ENCODE data around the gene DSP. TPM values are rescaled to one million over a fixed set of nuclear protein-coding genes. Genes with fewer than 3 reads are reported as not detected.

The DSP gene
- total and polyA plus RNA-seq, 10 of the 15 experiments (the other 5 are each of a cell fraction or from before 2014, with no cell fraction given): under 0.01 to 0.36 (median 0.04) TPM; not detected in 4

GRCh38 chr6:7546383-7546782 lies 4.9 kb downstream of the DSP start:
- intact Hi-C loops (cut with micrococcal nuclease; ENCODE audit: unreplicated experiment) (no loop called here), in situ Hi-C loops (cut with MboI) (no loop called here)
- WGBS (ENCODE audit: insufficient coverage, insufficient replicate concordance, low lambda C conversion rate, missing lambda C conversion rate): 93% methylated on average over 2 of the region's 2 CpGs
- Histone ChIP-seq H3K36me3 (ENCODE audit: control insufficient read depth in 2 of 2, insufficient read depth in 2 of 2, low read length in 1 of 2) (no peaks in the 10 kb centered on the region), H3K79me2 (ENCODE audit: control insufficient read depth, insufficient read depth, low read length) (no peaks in the 10 kb centered on the region), H3K27me3 (replicated peaks in 1 of 2; ENCODE audit: control insufficient read depth in 2 of 2, insufficient read depth in 2 of 2, low read length in 1 of 2) (peaks cover 10 to 16% of the 10 kb centered on the region in 2 experiments), H4K20me1 (ENCODE audit: control insufficient read depth, insufficient read depth) (no peaks in the 10 kb centered on the region), H3K4me1 (ENCODE audit: control insufficient read depth, insufficient read depth, low read length) (no peaks in the 10 kb centered on the region), H3K9me3 (replicated peaks; ENCODE audit: control insufficient read depth, insufficient read depth, low read length) (no peaks in the 10 kb centered on the region), H3K4me2 (ENCODE audit: control insufficient read depth, insufficient read depth) (no peak overlapping the region), H3K4me3 (no peak overlapping the region), H2AFZ (ENCODE audit: control insufficient read depth, low read depth, low read length) (no peak overlapping the region), H3K27ac (ENCODE audit: control insufficient read depth, insufficient read depth) (no peak overlapping the region), H3K9ac (ENCODE audit: control insufficient read depth, insufficient read depth, low read length) (no peak overlapping the region)
- no peak for ATAC-seq
- FAIRE-seq: no peak
- DNase-seq (ENCODE audit: low read depth, low spot score): no peak
- BruUV-seq (replicated peaks): no TSS peak
- CTCF ChIA-PET: interaction anchor here (1.0 to 1.2 kb wide), 2 partner anchors 11 to 66 kb away, joined by 3 read pairs; no protein-coding TSS in a partner anchor
- SMC1A ChIA-PET (ENCODE audit: uncharacterized antibody, unreplicated experiment): interaction anchor here (1.2 kb wide), 1 partner anchor 13 kb away, joined by 4 read pairs; no protein-coding TSS in a partner anchor
- POLR2A ChIA-PET: interaction anchor here (0.6 kb wide), 1 partner anchor 14 kb away, joined by 3 read pairs; no protein-coding TSS in a partner anchor
- RAD21 ChIA-PET (ENCODE audit: unreplicated experiment): no interaction called here
- TF ChIP-seq, protein P1, sequence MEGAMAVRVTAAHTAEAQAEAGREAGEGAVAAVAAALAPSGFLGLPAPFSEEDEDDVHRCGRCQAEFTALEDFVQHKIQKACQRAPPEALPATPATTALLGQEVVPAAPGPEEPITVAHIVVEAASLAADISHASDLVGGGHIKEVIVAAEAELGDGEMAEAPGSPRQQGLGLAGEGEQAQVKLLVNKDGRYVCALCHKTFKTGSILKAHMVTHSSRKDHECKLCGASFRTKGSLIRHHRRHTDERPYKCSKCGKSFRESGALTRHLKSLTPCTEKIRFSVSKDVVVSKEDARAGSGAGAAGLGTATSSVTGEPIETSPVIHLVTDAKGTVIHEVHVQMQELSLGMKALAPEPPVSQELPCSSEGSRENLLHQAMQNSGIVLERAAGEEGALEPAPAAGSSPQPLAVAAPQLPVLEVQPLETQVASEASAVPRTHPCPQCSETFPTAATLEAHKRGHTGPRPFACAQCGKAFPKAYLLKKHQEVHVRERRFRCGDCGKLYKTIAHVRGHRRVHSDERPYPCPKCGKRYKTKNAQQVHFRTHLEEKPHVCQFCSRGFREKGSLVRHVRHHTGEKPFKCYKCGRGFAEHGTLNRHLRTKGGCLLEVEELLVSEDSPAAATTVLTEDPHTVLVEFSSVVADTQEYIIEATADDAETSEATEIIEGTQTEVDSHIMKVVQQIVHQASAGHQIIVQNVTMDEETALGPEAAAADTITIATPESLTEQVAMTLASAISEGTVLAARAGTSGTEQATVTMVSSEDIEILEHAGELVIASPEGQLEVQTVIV (IDR thresholded peaks at IDR 0.05; ENCODE audit: borderline replicate concordance, partially characterized antibody): no peak
- TF ChIP-seq RB1 (IDR thresholded peaks at IDR 0.05; ENCODE audit: borderline replicate concordance): no peak
- TF ChIP-seq NFYA (IDR thresholded peaks at IDR 0.05; ENCODE audit: borderline replicate concordance, low read depth, low read length): no peak
- no peak for TF ChIP-seq NR2C1 (IDR thresholded peaks at IDR 0.05)
- TF ChIP-seq JUND (IDR thresholded peaks at IDR 0.05; ENCODE audit: low read depth, low read length): no peak
- TF ChIP-seq, protein P2, sequence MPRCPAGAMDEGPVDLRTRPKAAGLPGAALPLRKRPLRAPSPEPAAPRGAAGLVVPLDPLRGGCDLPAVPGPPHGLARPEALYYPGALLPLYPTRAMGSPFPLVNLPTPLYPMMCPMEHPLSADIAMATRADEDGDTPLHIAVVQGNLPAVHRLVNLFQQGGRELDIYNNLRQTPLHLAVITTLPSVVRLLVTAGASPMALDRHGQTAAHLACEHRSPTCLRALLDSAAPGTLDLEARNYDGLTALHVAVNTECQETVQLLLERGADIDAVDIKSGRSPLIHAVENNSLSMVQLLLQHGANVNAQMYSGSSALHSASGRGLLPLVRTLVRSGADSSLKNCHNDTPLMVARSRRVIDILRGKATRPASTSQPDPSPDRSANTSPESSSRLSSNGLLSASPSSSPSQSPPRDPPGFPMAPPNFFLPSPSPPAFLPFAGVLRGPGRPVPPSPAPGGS (IDR thresholded peaks at IDR 0.05; ENCODE audit: borderline replicate concordance, insufficient read depth, low read depth, low read length, poor library complexity, severe bottlenecking): no peak
- no peak for TF ChIP-seq IKZF1 (conservative IDR thresholded peaks at IDR 0.05)
- TF ChIP-seq TBL1XR1 (IDR thresholded peaks at IDR 0.05; ENCODE audit: low read depth, low read length): no peak
- no peak for TF ChIP-seq NRF1 (conservative IDR thresholded peaks at IDR 0.05; ENCODE audit: low read depth, low read length)
- no peak for TF ChIP-seq CHD1 (IDR thresholded peaks at IDR 0.05; ENCODE audit: low read depth, low read length)
